ENCODE data around the gene TWSG1. TPM values are rescaled to one million over a fixed set of nuclear protein-coding genes. Genes with fewer than 3 reads are reported as not detected.

TWSG1 gene
- total and polyA plus RNA-seq, 9 donors: 36.5 to 66.1 (median 47.9) TPM

- Histone ChIP-seq H3K9me3 (no peaks in the 10 kb centered on the region), H3K27me3 (no peaks in the 10 kb centered on the region), H3K4me1 (ENCODE audit: insufficient read depth) (no peaks in the 10 kb centered on the region), H3K4me3 (peak overlapping the region; percentile 65), H3K36me3 (no peaks in the 10 kb centered on the region), H3K27ac (peak overlapping the region; percentile 84 to 87)
- DNase-seq: no peak
- TF ChIP-seq POLR2A (IDR thresholded peaks at IDR 0.05) (no peak), CTCF (IDR thresholded peaks at IDR 0.05) (peak; percentile 5 to 34 (median 33))
- intact Hi-C loops (cut with DNase I): no loop called here
- WGBS, 3 donors: 0 to 2% (median 1%) methylated on average over 22 to 55 of the region's 55 CpGs
Observed at GRCh38 chr18:9334973-9335696, 562 bp downstream of the TWSG1 start.

- no peaks in the 10 kb centered on the region for H3K4me1 ChIP-seq (ENCODE audit: insufficient read depth)
- no peaks in the 10 kb centered on the region for H3K27me3 ChIP-seq
- no peak for DNase-seq
- intact Hi-C loops (cut with DNase I): no loop called here
- TF ChIP-seq EP300 (IDR thresholded peaks at IDR 0.05): no peak
- no peak for TF ChIP-seq POLR2A (IDR thresholded peaks at IDR 0.05)
- TF ChIP-seq CTCF (IDR thresholded peaks at IDR 0.05): no peak
- peak overlapping the region; percentile 65 for H3K4me3 ChIP-seq
- 5 to 12% (median 7%) methylated on average over 3 of the region's 3 CpGs for WGBS, 3 donors
- no peaks in the 10 kb centered on the region for H3K36me3 ChIP-seq
- H3K27ac ChIP-seq: no peak overlapping the region
- no peaks in the 10 kb centered on the region for H3K9me3 ChIP-seq
Observed at GRCh38 chr18:9335697-9336045, 1.1 kb downstream of the TWSG1 start.

- no peaks in the 10 kb centered on the region for H3K27me3 ChIP-seq
- H3K4me3 ChIP-seq: no peak overlapping the region
- no peak for TF ChIP-seq EP300 (IDR thresholded peaks at IDR 0.05)
- no peak for TF ChIP-seq POLR2A (IDR thresholded peaks at IDR 0.05)
- no peak for TF ChIP-seq CTCF (IDR thresholded peaks at IDR 0.05)
- H3K27ac ChIP-seq: no peak overlapping the region
- no peaks in the 10 kb centered on the region for H3K9me3 ChIP-seq
- DNase-seq: no peak
- no peaks in the 10 kb centered on the region for H3K36me3 ChIP-seq
- intact Hi-C loops (cut with DNase I): no loop called here
- H3K4me1 ChIP-seq (ENCODE audit: insufficient read depth): no peaks in the 10 kb centered on the region
Observed at GRCh38 chr18:9336827-9337226, 2.3 kb downstream of the TWSG1 start.

GRCh38 chr18:9337873-9338272 is 3.3 kb downstream of the TWSG1 start:
- intact Hi-C loops (cut with DNase I): no loop called here
- no peak for DNase-seq
- Histone ChIP-seq H3K9me3 (no peaks in the 10 kb centered on the region), H3K27ac (no peak overlapping the region), H3K4me1 (ENCODE audit: insufficient read depth) (no peaks in the 10 kb centered on the region), H3K4me3 (no peak overlapping the region), H3K27me3 (no peaks in the 10 kb centered on the region), H3K36me3 (no peaks in the 10 kb centered on the region)
- TF ChIP-seq EP300 (IDR thresholded peaks at IDR 0.05): no peak
- no peak for TF ChIP-seq CTCF (IDR thresholded peaks at IDR 0.05)
- TF ChIP-seq POLR2A (IDR thresholded peaks at IDR 0.05): no peak
- WGBS, 3 donors: 48 to 62% (median 50%) methylated on average over 3 of the region's 3 CpGs
